ENCODE results near the gene SLC2A4. TPM values are rescaled to one million over a fixed set of nuclear protein-coding genes. Genes with fewer than 3 reads are reported as not detected.
"Not testable (repeated sequence)": the region's sequence is repeated elsewhere in the genome, so short reads cannot be mapped to it uniquely, and the experiment has no call there.

SLC2A4 gene
- polyA plus RNA-seq, 3 donors = not detected

GRCh38 chr17:7332111-7332510 is 50.6 kb downstream of the SLC2A4 start:
- Histone ChIP-seq H3K27ac (ENCODE audit: low read depth in 1 of 2, low read length in 2 of 2) (no peak overlapping the region), H3K36me3 (replicated peaks in 1 of 2; ENCODE audit: control insufficient read depth in 1 of 2, insufficient read depth in 2 of 2, low read length in 2 of 2) (no peaks in the 10 kb centered on the region), H3K4me2 (replicated peaks; ENCODE audit: extremely low read depth, low read length, poor library complexity, severe bottlenecking) (no peak overlapping the region), H3K27me3 (ENCODE audit: control insufficient read depth in 2 of 2, insufficient read depth in 2 of 2, low read length in 2 of 2) (no peaks in the 10 kb centered on the region), H3K9ac (ENCODE audit: insufficient read depth, low read length, poor library complexity, severe bottlenecking) (no peak overlapping the region), H3K9me3 (replicated peaks in 1 of 2; ENCODE audit: control insufficient read depth in 1 of 2, insufficient read depth in 1 of 2, low read length in 2 of 2) (no peaks in the 10 kb centered on the region), H3K79me2 (ENCODE audit: insufficient read depth, low read length) (peaks cover 26% of the 10 kb centered on the region), H2AFZ (ENCODE audit: insufficient read depth, low read depth, low read length, poor library complexity, severe bottlenecking) (peak overlapping the region; percentile 36), H4K20me1 (ENCODE audit: insufficient read depth, low read length) (no peaks in the 10 kb centered on the region), H3K4me3 (replicated peaks in 1 of 3; ENCODE audit: low read depth in 2 of 3, low read length in 3 of 3) (no peak overlapping the region), H3K4me1 (ENCODE audit: control insufficient read depth in 1 of 2, insufficient read depth in 2 of 2, low read length in 2 of 2) (peaks cover 51 to 58% of the 10 kb centered on the region in 2 donors)
- no peak for TF ChIP-seq CTCF (IDR thresholded peaks at IDR 0.05)
- no peak for DNase-seq
- H3K4me1 Mint-ChIP-seq = peaks cover 55% of the 10 kb centered on the region
- intact Hi-C loops (cut with micrococcal nuclease) = no loop called here
- 20% methylated on average over 6 of the region's 7 CpGs for WGBS (ENCODE audit: insufficient coverage)
- H3K27me3 Mint-ChIP-seq (ENCODE audit: low read depth in 3 of 3) = peaks cover 0 to 7% (median 0%) of the 10 kb centered on the region in 3 donors
- H3K9me3 Mint-ChIP-seq = no peaks in the 10 kb centered on the region
- peaks cover 0 to under 1% of the 10 kb centered on the region in 2 donors for H3K36me3 Mint-ChIP-seq
- peak overlapping the region in 1 of 2 donors; percentile 20 for H3K4me3 Mint-ChIP-seq
- peak overlapping the region in 4 of 7 donors; percentile 4 to 79 (median 62) for H3K27ac Mint-ChIP-seq

DNA sequence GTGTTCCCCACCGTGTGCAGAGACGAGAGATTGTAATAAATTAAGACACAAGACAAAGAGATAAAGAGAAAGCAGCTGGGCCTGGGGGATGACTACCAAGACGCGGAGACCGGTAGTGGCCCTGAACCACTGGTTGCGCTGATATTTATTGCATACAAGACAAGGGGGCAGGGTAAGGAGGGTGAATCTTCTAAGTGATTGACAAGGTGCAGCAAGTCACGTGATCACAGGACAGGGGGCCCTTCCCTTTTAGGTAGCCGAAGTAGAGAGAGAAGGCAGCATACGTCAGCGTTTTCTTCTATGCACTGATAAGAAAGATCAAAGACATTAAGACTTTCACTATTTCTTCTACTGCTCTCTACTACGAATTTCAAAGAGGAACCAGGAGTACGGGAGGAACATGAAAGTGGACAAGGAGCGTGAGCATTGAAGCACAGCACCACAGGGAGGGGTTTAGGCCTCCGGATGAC is 51.1 kb downstream of the SLC2A4 start:
- H3K9me3 ChIP-seq (replicated peaks in 1 of 2; ENCODE audit: control insufficient read depth in 1 of 2, insufficient read depth in 1 of 2, low read length in 2 of 2); intact Hi-C loops (cut with micrococcal nuclease); H3K9ac ChIP-seq (ENCODE audit: insufficient read depth, low read length, poor library complexity, severe bottlenecking); H3K4me3 ChIP-seq (replicated peaks in 1 of 3; ENCODE audit: low read depth in 2 of 3, low read length in 3 of 3); DNase-seq; H3K4me2 ChIP-seq (replicated peaks; ENCODE audit: extremely low read depth, low read length, poor library complexity, severe bottlenecking); H3K9me3 Mint-ChIP-seq; H4K20me1 ChIP-seq (ENCODE audit: insufficient read depth, low read length); H3K27me3 Mint-ChIP-seq (ENCODE audit: low read depth in 3 of 3); H3K36me3 Mint-ChIP-seq; H3K27ac ChIP-seq (ENCODE audit: low read depth in 1 of 2, low read length in 2 of 2); H3K27me3 ChIP-seq (ENCODE audit: control insufficient read depth in 2 of 2, insufficient read depth in 2 of 2, low read length in 2 of 2); H3K36me3 ChIP-seq (replicated peaks in 1 of 2; ENCODE audit: control insufficient read depth in 1 of 2, insufficient read depth in 2 of 2, low read length in 2 of 2): not testable (repeated sequence)
- Histone ChIP-seq H2AFZ (ENCODE audit: insufficient read depth, low read depth, low read length, poor library complexity, severe bottlenecking) (peak overlapping the region; percentile 36), H3K4me1 (ENCODE audit: control insufficient read depth in 1 of 2, insufficient read depth in 2 of 2, low read length in 2 of 2) (peaks cover 55 to 63% of the 10 kb centered on the region in 2 donors), H3K79me2 (ENCODE audit: insufficient read depth, low read length) (peaks cover 26% of the 10 kb centered on the region)
- Mint-ChIP-seq H3K4me3 (peak overlapping the region; percentile 20 to 57), H3K4me1 (peaks cover 60% of the 10 kb centered on the region), H3K27ac (peak overlapping the region in 4 of 7 donors; percentile 31 to 79 (median 62))
- WGBS (ENCODE audit: insufficient coverage) = 36% methylated on average over 4 of the region's 14 CpGs
